GM12865 (cell line): ENCODE results near the gene SSBP1.
A peak's percentile ranks its signal among the peaks of the same experiment; 100 is the strongest.
"Not testable (repeated sequence)": the region's sequence is repeated elsewhere in the genome, so short reads cannot be mapped to it uniquely, and the experiment has no call there.

Experiments used
- DNase-seq: peaks from one replicate; pipeline ENCODE4 v3.0.0; 2010; ENCODE audit warnings: low read depth
- H3K4me3 ChIP-seq: 2 replicates; pipeline ENCODE4 v1.5.1; 2011; ENCODE audit warnings: mild to moderate bottlenecking, low read depth, low read length, control low read depth
- CTCF ChIP-seq: IDR thresholded peaks from 2 replicates; pipeline ENCODE4 v1.5.1; 2011; ENCODE audit warnings: low read length, control low read depth, low read depth, inconsistent platforms; ENCODE audit not compliant: insufficient read depth; ENCODE audit errors: missing control alignments

Gene SSBP1

GRCh38 chr7:141763797-141764196, 25.6 kb downstream of the SSBP1 start, which contains the start of gene TAS2R3:
Gene TAS2R3, plus strand, starts transcription at chr7:141764097. Its CDS starts 62 bp downstream, at chr7:141764159.
- no peak within 1 kb of the TSS for H3K4me3 ChIP-seq
- no peak for TF ChIP-seq CTCF
- no peak for DNase-seq

- not testable (repeated sequence) for H3K4me3 ChIP-seq, DNase-seq
Observed at GRCh38 chr7:141770083-141770583, 32.0 kb downstream of the SSBP1 start.

- no peak for TF ChIP-seq CTCF
- no peak within 1 kb of the TSS for H3K4me3 ChIP-seq
- DNase-seq = no peak
Observed at GRCh38 chr7:141776374-141776773, 38.2 kb downstream of the SSBP1 start, which contains the start of gene TAS2R4. Gene TAS2R4, plus strand, starts transcription at chr7:141776674. Its CDS starts 1,815 bp downstream, at chr7:141778489.

GRCh38 chr7:141785706-141786552, 47.8 kb downstream of the SSBP1 start:
- H3K4me3 ChIP-seq = no peak overlapping the region
- peak; percentile 74 for TF ChIP-seq CTCF
- DNase-seq = peak; percentile 68

- no peak for TF ChIP-seq CTCF
- DNase-seq = no peak
- no peak overlapping the region for H3K4me3 ChIP-seq
Observed at GRCh38 chr7:141788296-141788695, 50.1 kb downstream of the SSBP1 start.

- no peak within 1 kb of the TSS for H3K4me3 ChIP-seq
- no peak for DNase-seq
- no peak for TF ChIP-seq CTCF
Observed at GRCh38 chr7:141789917-141790316, 51.8 kb downstream of the SSBP1 start, which contains the start of gene TAS2R5. Gene TAS2R5, plus strand, starts transcription at chr7:141790217. Its CDS starts 145 bp downstream, at chr7:141790362.

GRCh38 chr7:141792526-141792925, 54.4 kb downstream of the SSBP1 start:
- TF ChIP-seq CTCF = no peak
- no peak overlapping the region for H3K4me3 ChIP-seq
- no peak for DNase-seq
